Measurements from ENCODE around the gene ANAPC15.

ANAPC15 gene

GRCh38 chr11:72103754-72104167 is 8.7 kb downstream of the ANAPC15 start:
- Histone ChIP-seq H3K27me3 (ENCODE audit: low read depth, low read length) (no peaks in the 10 kb centered on the region), H3K27ac (ENCODE audit: low read length) (peak overlapping the region; percentile 83), H3K4me3 (ENCODE audit: low read depth in 1 of 2, low read length in 2 of 2) (peak overlapping the region; percentile 67 to 88), H3K36me3 (ENCODE audit: control insufficient read depth in 1 of 2, insufficient read depth in 2 of 2, low read length in 2 of 2) (peaks cover 5 to 15% of the 10 kb centered on the region in 2 donors), H3K4me1 (ENCODE audit: control insufficient read depth in 1 of 2, insufficient read depth in 2 of 2, low read length in 2 of 2) (peaks cover 16 to 41% of the 10 kb centered on the region in 2 donors), H3K9me3 (ENCODE audit: control insufficient read depth in 1 of 2, low read length in 2 of 2) (no peaks in the 10 kb centered on the region)

- peak within 1 kb of the TSS; percentile 88 to 96 for H3K4me3 ChIP-seq (ENCODE audit: low read depth in 1 of 2, low read length in 2 of 2)
- no peaks in the 10 kb centered on the region for H3K27me3 ChIP-seq (ENCODE audit: low read depth, low read length)
- peaks cover 16 to 42% of the 10 kb centered on the region in 2 donors for H3K4me1 ChIP-seq (ENCODE audit: control insufficient read depth in 1 of 2, insufficient read depth in 2 of 2, low read length in 2 of 2)
- no peaks in the 10 kb centered on the region for H3K9me3 ChIP-seq (ENCODE audit: control insufficient read depth in 1 of 2, low read length in 2 of 2)
- peaks cover 11 to 21% of the 10 kb centered on the region in 2 donors for H3K36me3 ChIP-seq (ENCODE audit: control insufficient read depth in 1 of 2, insufficient read depth in 2 of 2, low read length in 2 of 2)
- peak within 1 kb of the TSS; percentile 95 for H3K27ac ChIP-seq (ENCODE audit: low read length)
Observed at GRCh38 chr11:72102946-72103753, 9.3 kb downstream of the ANAPC15 start, which contains the start of gene LAMTOR1. Gene LAMTOR1 (minus strand): TSS chr11:72103297. CDS start chr11:72103224, 73 bp downstream.

GRCh38 chr11:72102631-72102945 is 9.9 kb downstream of the ANAPC15 start:
- H3K9me3 ChIP-seq (ENCODE audit: control insufficient read depth in 1 of 2, low read length in 2 of 2), result no peaks in the 10 kb centered on the region
- peak overlapping the region; percentile 95 for H3K27ac ChIP-seq (ENCODE audit: low read length)
- peaks cover 17 to 27% of the 10 kb centered on the region in 2 donors for H3K36me3 ChIP-seq (ENCODE audit: control insufficient read depth in 1 of 2, insufficient read depth in 2 of 2, low read length in 2 of 2)
- H3K27me3 ChIP-seq (ENCODE audit: low read depth, low read length), result no peaks in the 10 kb centered on the region
- H3K4me1 ChIP-seq (ENCODE audit: control insufficient read depth in 1 of 2, insufficient read depth in 2 of 2, low read length in 2 of 2), result peaks cover 16 to 42% of the 10 kb centered on the region in 2 donors
- peak overlapping the region; percentile 88 to 96 for H3K4me3 ChIP-seq (ENCODE audit: low read depth in 1 of 2, low read length in 2 of 2)

- Histone ChIP-seq H3K36me3 (ENCODE audit: control insufficient read depth in 1 of 2, insufficient read depth in 2 of 2, low read length in 2 of 2) (peaks cover 18 to 31% of the 10 kb centered on the region in 2 donors), H3K27ac (ENCODE audit: low read length) (peak overlapping the region; percentile 95), H3K4me1 (ENCODE audit: control insufficient read depth in 1 of 2, insufficient read depth in 2 of 2, low read length in 2 of 2) (peaks cover 16 to 42% of the 10 kb centered on the region in 2 donors), H3K4me3 (ENCODE audit: low read depth in 1 of 2, low read length in 2 of 2) (peak overlapping the region; percentile 88 to 96), H3K27me3 (ENCODE audit: low read depth, low read length) (no peaks in the 10 kb centered on the region), H3K9me3 (ENCODE audit: control insufficient read depth in 1 of 2, low read length in 2 of 2) (no peaks in the 10 kb centered on the region)
Observed at GRCh38 chr11:72102162-72102561, 10.3 kb downstream of the ANAPC15 start.

GRCh38 chr11:72100462-72100861 is 12.0 kb downstream of the ANAPC15 start:
- peak overlapping the region; percentile 19 for H3K27ac ChIP-seq (ENCODE audit: low read length)
- H3K9me3 ChIP-seq (ENCODE audit: control insufficient read depth in 1 of 2, low read length in 2 of 2), result no peaks in the 10 kb centered on the region
- H3K36me3 ChIP-seq (ENCODE audit: control insufficient read depth in 1 of 2, insufficient read depth in 2 of 2, low read length in 2 of 2), result peaks cover 26 to 39% of the 10 kb centered on the region in 2 donors
- H3K27me3 ChIP-seq (ENCODE audit: low read depth, low read length), result no peaks in the 10 kb centered on the region
- H3K4me3 ChIP-seq (ENCODE audit: low read depth in 1 of 2, low read length in 2 of 2), result no peak overlapping the region
- H3K4me1 ChIP-seq (ENCODE audit: control insufficient read depth in 1 of 2, insufficient read depth in 2 of 2, low read length in 2 of 2), result peaks cover 16 to 42% of the 10 kb centered on the region in 2 donors

- Histone ChIP-seq H3K4me3 (ENCODE audit: low read depth in 1 of 2, low read length in 2 of 2) (no peak overlapping the region), H3K36me3 (ENCODE audit: control insufficient read depth in 1 of 2, insufficient read depth in 2 of 2, low read length in 2 of 2) (peaks cover 28 to 43% of the 10 kb centered on the region in 2 donors), H3K27me3 (ENCODE audit: low read depth, low read length) (no peaks in the 10 kb centered on the region), H3K4me1 (ENCODE audit: control insufficient read depth in 1 of 2, insufficient read depth in 2 of 2, low read length in 2 of 2) (peaks cover 16 to 42% of the 10 kb centered on the region in 2 donors), H3K9me3 (ENCODE audit: control insufficient read depth in 1 of 2, low read length in 2 of 2) (no peaks in the 10 kb centered on the region), H3K27ac (ENCODE audit: low read length) (peak overlapping the region; percentile 19)
Observed at GRCh38 chr11:72100009-72100408, 12.5 kb downstream of the ANAPC15 start.

GRCh38 chr11:72098741-72099140 is 13.8 kb downstream of the ANAPC15 start:
- Histone ChIP-seq H3K36me3 (ENCODE audit: control insufficient read depth in 1 of 2, insufficient read depth in 2 of 2, low read length in 2 of 2) (peaks cover 35 to 52% of the 10 kb centered on the region in 2 donors), H3K27ac (ENCODE audit: low read length) (no peak overlapping the region), H3K27me3 (ENCODE audit: low read depth, low read length) (no peaks in the 10 kb centered on the region), H3K4me3 (ENCODE audit: low read depth in 1 of 2, low read length in 2 of 2) (no peak overlapping the region), H3K9me3 (ENCODE audit: control insufficient read depth in 1 of 2, low read length in 2 of 2) (no peaks in the 10 kb centered on the region), H3K4me1 (ENCODE audit: control insufficient read depth in 1 of 2, insufficient read depth in 2 of 2, low read length in 2 of 2) (peaks cover 16 to 40% of the 10 kb centered on the region in 2 donors)

- Histone ChIP-seq H3K4me1 (ENCODE audit: control insufficient read depth in 1 of 2, insufficient read depth in 2 of 2, low read length in 2 of 2) (no peaks in the 10 kb centered on the region), H3K36me3 (ENCODE audit: control insufficient read depth in 1 of 2, insufficient read depth in 2 of 2, low read length in 2 of 2) (peaks cover 24 to 26% of the 10 kb centered on the region in 2 donors), H3K4me3 (ENCODE audit: low read depth in 1 of 2, low read length in 2 of 2) (no peak overlapping the region), H3K27me3 (ENCODE audit: low read depth, low read length) (no peaks in the 10 kb centered on the region), H3K9me3 (ENCODE audit: control insufficient read depth in 1 of 2, low read length in 2 of 2) (no peaks in the 10 kb centered on the region), H3K27ac (ENCODE audit: low read length) (no peak overlapping the region)
Observed at GRCh38 chr11:72091292-72091691, 21.2 kb downstream of the ANAPC15 start.

GRCh38 chr11:72088076-72088808 is 24.3 kb downstream of the ANAPC15 start:
- Histone ChIP-seq H3K4me3 (ENCODE audit: low read depth in 1 of 2, low read length in 2 of 2) (no peak overlapping the region), H3K9me3 (ENCODE audit: control insufficient read depth in 1 of 2, low read length in 2 of 2) (no peaks in the 10 kb centered on the region), H3K27me3 (ENCODE audit: low read depth, low read length) (no peaks in the 10 kb centered on the region), H3K36me3 (ENCODE audit: control insufficient read depth in 1 of 2, insufficient read depth in 2 of 2, low read length in 2 of 2) (peaks cover 11 to 20% of the 10 kb centered on the region in 2 donors), H3K27ac (ENCODE audit: low read length) (no peak overlapping the region), H3K4me1 (ENCODE audit: control insufficient read depth in 1 of 2, insufficient read depth in 2 of 2, low read length in 2 of 2) (no peaks in the 10 kb centered on the region)

GRCh38 chr11:72085621-72086351 is 26.7 kb downstream of the ANAPC15 start:
- Histone ChIP-seq H3K4me1 (ENCODE audit: control insufficient read depth in 1 of 2, insufficient read depth in 2 of 2, low read length in 2 of 2) (peaks cover 0 to 7% of the 10 kb centered on the region in 2 donors), H3K27ac (ENCODE audit: low read length) (no peak overlapping the region), H3K9me3 (ENCODE audit: control insufficient read depth in 1 of 2, low read length in 2 of 2) (no peaks in the 10 kb centered on the region), H3K27me3 (ENCODE audit: low read depth, low read length) (no peaks in the 10 kb centered on the region), H3K36me3 (ENCODE audit: control insufficient read depth in 1 of 2, insufficient read depth in 2 of 2, low read length in 2 of 2) (peaks cover 7 to 20% of the 10 kb centered on the region in 2 donors), H3K4me3 (ENCODE audit: low read depth in 1 of 2, low read length in 2 of 2) (no peak overlapping the region)

GRCh38 chr11:72084965-72085364 is 27.5 kb downstream of the ANAPC15 start:
- Histone ChIP-seq H3K4me3 (ENCODE audit: low read depth in 1 of 2, low read length in 2 of 2) (no peak overlapping the region), H3K9me3 (ENCODE audit: control insufficient read depth in 1 of 2, low read length in 2 of 2) (no peaks in the 10 kb centered on the region), H3K27ac (ENCODE audit: low read length) (no peak overlapping the region), H3K27me3 (ENCODE audit: low read depth, low read length) (no peaks in the 10 kb centered on the region), H3K4me1 (ENCODE audit: control insufficient read depth in 1 of 2, insufficient read depth in 2 of 2, low read length in 2 of 2) (peaks cover 0 to 7% of the 10 kb centered on the region in 2 donors), H3K36me3 (ENCODE audit: control insufficient read depth in 1 of 2, insufficient read depth in 2 of 2, low read length in 2 of 2) (peaks cover 7 to 23% of the 10 kb centered on the region in 2 donors)
